Nephron (organoid): ENCODE measurements around the gene BARX1.
"Not testable (repeated sequence)": the region's sequence is repeated elsewhere in the genome, so short reads cannot be mapped to it uniquely, and the experiment has no call there.

Source experiments
- H3K27ac Mint-ChIP-seq, 3 experiments: 2 replicates each; pipeline ENCODE4 v1.8.0; 2020; ENCODE audit warnings: mixed read lengths in 3 of 3, mild to moderate bottlenecking in 2 of 3, moderate library complexity in 1 of 3
- H3K27me3 Mint-ChIP-seq: 2 replicates; pipeline ENCODE4 v1.8.0; 2021; ENCODE audit warnings: low read depth, mild to moderate bottlenecking, moderate library complexity, mixed read lengths
- H3K36me3 Mint-ChIP-seq: 2 replicates; pipeline ENCODE4 v1.8.0; 2020; ENCODE audit warnings: low read depth, mixed read lengths
- H3K4me1 Mint-ChIP-seq: 2 replicates; pipeline ENCODE4 v1.8.0; 2020; ENCODE audit warnings: mixed read lengths
- H3K4me3 Mint-ChIP-seq, 3 experiments: 2 replicates each; pipeline ENCODE4 v1.8.0; 2020; ENCODE audit warnings: mild to moderate bottlenecking in 3 of 3, mixed read lengths in 3 of 3, moderate library complexity in 2 of 3
- H3K9me3 Mint-ChIP-seq: 2 replicates; pipeline ENCODE4 v1.8.0; 2020; ENCODE audit warnings: mixed read lengths
- TF ChIP-seq, protein P1 (sequence below), 3 experiments: fragments of 200-600 bp; sonication (generic); IDR thresholded peaks; one replicate each; pipeline ENCODE4 v1.5.0; 2021; ENCODE audit warnings: antibody characterized with exemption in 3 of 3; ENCODE audit not compliant: unreplicated experiment in 3 of 3

The BARX1 gene

DNA sequence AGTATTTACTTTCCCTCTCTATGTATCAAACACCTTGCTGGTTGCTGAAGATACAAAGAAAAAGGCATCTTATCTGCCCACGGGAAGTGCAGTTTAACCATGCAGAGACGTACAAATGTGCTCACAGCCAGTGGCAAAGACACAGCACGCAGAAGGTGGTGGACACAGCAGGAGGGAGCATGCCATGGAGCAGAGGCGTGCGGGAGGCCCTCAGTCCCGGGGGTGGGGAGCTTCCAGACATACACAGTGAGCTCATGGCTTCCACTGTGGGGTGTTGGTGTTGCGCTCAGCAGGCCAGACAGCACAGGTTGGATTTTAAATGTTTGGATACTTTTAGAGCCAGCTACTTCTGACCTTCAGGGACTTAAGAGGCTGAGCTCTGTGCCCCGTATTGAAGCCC is 8.8 kb upstream of the BARX1 start:
- TF ChIP-seq, protein P1, sequence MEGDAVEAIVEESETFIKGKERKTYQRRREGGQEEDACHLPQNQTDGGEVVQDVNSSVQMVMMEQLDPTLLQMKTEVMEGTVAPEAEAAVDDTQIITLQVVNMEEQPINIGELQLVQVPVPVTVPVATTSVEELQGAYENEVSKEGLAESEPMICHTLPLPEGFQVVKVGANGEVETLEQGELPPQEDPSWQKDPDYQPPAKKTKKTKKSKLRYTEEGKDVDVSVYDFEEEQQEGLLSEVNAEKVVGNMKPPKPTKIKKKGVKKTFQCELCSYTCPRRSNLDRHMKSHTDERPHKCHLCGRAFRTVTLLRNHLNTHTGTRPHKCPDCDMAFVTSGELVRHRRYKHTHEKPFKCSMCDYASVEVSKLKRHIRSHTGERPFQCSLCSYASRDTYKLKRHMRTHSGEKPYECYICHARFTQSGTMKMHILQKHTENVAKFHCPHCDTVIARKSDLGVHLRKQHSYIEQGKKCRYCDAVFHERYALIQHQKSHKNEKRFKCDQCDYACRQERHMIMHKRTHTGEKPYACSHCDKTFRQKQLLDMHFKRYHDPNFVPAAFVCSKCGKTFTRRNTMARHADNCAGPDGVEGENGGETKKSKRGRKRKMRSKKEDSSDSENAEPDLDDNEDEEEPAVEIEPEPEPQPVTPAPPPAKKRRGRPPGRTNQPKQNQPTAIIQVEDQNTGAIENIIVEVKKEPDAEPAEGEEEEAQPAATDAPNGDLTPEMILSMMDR (IDR thresholded peaks at IDR 0.05; ENCODE audit: unreplicated experiment in 3 of 3), result no peak
- H3K9me3 Mint-ChIP-seq, result peaks cover 3% of the 10 kb centered on the region
- no peak overlapping the region for H3K27ac Mint-ChIP-seq
- no peak overlapping the region for H3K4me3 Mint-ChIP-seq
- H3K4me1 Mint-ChIP-seq, result peaks cover 18% of the 10 kb centered on the region
- H3K36me3 Mint-ChIP-seq, result no peaks in the 10 kb centered on the region
- peaks cover 55% of the 10 kb centered on the region for H3K27me3 Mint-ChIP-seq

DNA sequence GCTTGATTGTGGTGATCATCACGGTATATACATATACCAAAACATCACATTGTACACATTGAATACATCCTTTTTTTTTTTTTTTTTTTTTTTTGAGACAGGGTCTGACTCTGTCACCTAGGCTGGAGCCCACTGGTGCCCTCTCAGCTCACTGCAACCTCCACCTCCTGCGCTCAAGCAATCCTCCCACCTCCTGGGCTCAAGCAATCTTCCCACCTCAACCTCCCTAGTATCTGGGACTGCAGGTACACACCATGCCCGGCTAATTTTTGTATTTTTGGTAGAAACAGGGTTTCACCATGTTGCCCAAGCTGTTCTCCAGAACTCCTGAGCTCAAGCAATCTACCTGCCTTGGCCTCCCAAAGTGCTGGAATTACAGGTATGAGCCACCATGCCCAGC is 8.3 kb upstream of the BARX1 start:
- H3K27ac Mint-ChIP-seq, H3K36me3 Mint-ChIP-seq, H3K4me3 Mint-ChIP-seq, H3K9me3 Mint-ChIP-seq: not testable (repeated sequence)
- Mint-ChIP-seq H3K27me3 (peaks cover 60% of the 10 kb centered on the region), H3K4me1 (peaks cover 18% of the 10 kb centered on the region)

DNA sequence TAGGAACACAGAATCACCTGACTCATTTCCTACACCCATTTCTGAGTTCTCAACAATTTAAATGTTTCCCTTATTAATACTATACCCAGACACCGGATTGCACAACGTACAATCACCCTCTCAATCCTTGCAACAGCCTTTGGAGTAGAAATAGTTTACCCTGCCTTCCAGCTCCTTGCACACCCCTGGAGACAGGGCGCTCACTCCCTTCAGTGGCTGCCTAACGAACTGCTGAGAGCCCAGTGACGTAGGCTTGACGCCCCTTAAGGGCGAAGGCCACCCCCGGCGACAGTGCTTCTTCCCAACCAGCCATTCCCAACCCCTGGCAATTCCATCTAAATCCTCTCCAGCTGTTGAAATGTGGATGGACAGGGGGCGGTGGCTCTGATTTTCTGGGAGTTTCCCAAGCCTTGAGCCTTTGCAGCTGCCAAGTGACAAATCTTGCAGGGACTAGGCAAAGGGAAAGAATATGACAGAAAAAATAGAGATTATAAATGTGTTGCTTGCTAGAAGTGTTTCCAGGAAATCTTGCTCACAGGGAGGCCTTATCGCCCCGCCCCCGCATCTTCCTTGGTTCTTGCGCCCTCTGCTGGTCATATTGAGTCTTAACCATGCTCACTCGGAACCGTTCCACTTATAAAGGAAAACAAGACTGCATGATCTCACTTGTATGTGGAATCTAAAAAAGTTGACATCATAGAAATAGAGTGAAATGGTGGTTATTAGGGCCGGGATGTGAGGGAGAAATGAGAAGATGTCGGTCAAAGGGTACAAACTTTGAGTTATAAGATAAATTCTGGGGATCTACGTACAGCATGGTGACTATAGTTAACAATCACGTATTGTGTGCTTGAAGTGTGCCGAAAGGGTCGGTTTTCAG is 7.6 kb upstream of the BARX1 start:
- Mint-ChIP-seq H3K4me3 (peak overlapping the region in 1 of 3 experiments; percentile 8), H3K36me3 (no peaks in the 10 kb centered on the region), H3K27ac (no peak overlapping the region), H3K27me3 (peaks cover 65% of the 10 kb centered on the region), H3K9me3 (peaks cover 3% of the 10 kb centered on the region), H3K4me1 (peaks cover 18% of the 10 kb centered on the region)
- TF ChIP-seq, protein P1 (IDR thresholded peaks at IDR 0.05; ENCODE audit: unreplicated experiment in 3 of 3), result peak; percentile 78 to 89 (median 86)

DNA sequence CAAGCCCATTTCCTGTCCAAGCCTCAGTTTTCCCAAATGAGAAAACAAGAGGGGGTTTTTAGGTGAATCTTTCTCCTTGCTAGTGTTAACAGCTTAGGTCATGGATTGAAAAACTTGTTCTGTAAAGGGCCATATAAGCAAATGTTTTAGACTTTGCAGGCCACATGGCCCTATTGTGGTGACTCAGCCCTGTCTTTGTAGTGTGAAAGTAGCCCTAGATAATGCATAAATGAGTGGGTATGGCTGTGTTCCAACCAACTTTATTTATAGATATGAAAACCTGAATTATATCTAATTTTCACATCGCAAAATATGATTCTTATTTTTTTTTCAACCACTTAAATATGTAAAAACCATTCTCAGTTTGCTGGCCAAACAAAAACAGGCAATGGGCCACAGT is 6.9 kb upstream of the BARX1 start:
- Mint-ChIP-seq H3K27me3 (peaks cover 69% of the 10 kb centered on the region), H3K36me3 (no peaks in the 10 kb centered on the region), H3K4me3 (no peak overlapping the region), H3K27ac (no peak overlapping the region), H3K9me3 (peaks cover 3% of the 10 kb centered on the region), H3K4me1 (peaks cover 18% of the 10 kb centered on the region)
- TF ChIP-seq, protein P1 (IDR thresholded peaks at IDR 0.05; ENCODE audit: unreplicated experiment in 3 of 3), result no peak

DNA sequence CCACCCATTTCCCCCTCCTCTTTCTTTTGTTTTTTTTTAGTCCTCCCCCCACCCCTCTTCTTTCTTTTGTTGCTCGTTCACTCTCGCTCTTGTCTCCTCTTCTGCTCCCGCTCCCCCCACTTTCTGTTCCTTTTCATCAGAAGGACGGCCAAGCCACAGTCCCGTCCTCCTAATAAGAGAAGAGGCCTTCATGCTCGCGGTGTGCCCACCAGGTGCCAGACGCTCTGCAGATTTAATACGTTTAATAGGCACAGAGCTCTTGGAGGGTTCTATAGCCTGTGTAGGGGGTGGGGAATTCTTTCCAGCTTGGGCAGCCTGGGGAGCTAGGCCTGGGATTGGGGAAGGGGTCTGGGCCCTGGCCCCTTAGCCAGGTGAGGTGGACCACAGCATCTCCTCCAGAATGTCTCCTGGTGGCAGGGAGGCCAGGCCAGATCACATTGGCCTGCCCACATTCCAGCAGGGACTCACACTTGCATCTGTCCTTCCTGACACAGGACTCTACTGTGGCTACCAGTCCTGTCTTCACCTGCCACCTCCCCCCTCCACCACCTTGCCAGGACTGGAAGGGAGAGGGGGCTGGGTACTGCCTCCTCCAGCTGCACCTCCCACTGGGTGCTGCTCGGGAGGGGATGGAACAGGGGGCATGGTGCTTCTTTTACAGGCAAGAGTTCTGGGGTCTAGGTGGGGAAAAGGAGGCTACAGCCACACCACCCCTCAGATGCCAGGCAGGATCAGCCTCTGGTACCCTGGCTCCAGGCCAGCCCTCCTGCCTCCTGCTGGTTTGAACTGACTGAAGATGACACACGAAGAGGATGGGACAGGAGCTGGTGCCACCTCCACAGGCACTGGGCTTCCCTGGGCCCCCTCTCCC is 6.1 kb upstream of the BARX1 start:
- Mint-ChIP-seq H3K36me3 (no peaks in the 10 kb centered on the region), H3K4me1 (peaks cover 18% of the 10 kb centered on the region), H3K27me3 (peaks cover 75% of the 10 kb centered on the region), H3K27ac (no peak overlapping the region), H3K4me3 (peak overlapping the region in 2 of 3 experiments; percentile 23 to 24), H3K9me3 (peaks cover 3% of the 10 kb centered on the region)
- TF ChIP-seq, protein P1 (IDR thresholded peaks at IDR 0.05; ENCODE audit: unreplicated experiment in 3 of 3), result no peak

DNA sequence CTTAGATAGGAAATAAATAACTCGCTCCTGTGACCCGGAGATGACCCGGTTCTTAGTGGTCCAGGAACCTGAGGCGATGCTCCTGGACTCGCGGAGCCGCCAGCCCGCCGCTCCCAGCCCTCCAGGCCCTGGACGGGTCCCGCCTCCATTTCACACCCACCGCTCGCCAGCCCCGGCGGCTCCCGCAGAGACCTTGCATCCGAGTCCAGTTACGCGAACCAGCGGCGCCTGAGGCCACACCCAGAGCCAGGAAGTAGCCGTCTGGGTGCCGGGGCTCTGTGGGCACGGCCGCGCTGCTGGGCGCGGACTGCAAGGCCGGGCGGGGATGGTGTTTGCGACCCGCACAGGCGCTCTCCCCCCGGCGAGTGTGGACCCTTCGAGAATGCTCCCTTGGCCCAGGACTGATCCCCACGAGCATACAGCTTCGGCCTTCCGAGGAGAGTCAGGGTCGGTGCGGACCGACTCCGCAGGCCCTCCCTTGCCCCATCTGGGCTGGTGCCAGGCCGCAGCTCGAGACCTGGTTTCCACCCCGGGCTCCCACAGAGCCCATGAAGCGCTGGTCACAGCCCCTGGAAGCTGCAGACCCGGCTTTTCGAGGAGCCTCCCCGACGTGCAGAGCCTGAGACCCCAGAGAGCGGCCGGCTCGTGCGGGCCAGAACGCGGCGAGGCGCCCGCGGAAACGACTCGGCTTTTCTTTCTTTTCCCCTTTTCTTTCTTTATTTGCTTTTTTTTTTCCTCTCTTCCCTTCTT is 5.2 kb upstream of the BARX1 start:
- TF ChIP-seq, protein P1 (IDR thresholded peaks at IDR 0.05; ENCODE audit: unreplicated experiment in 3 of 3), result no peak
- peaks cover 3% of the 10 kb centered on the region for H3K36me3 Mint-ChIP-seq
- H3K27ac Mint-ChIP-seq, result no peak overlapping the region
- peaks cover 5% of the 10 kb centered on the region for H3K9me3 Mint-ChIP-seq
- H3K4me1 Mint-ChIP-seq, result peaks cover 22% of the 10 kb centered on the region
- H3K4me3 Mint-ChIP-seq, result no peak overlapping the region
- peaks cover 84% of the 10 kb centered on the region for H3K27me3 Mint-ChIP-seq
